Measurements from ENCODE around the gene ENTPD2. TPM values are rescaled to one million over a fixed set of nuclear protein-coding genes. Genes with fewer than 3 reads are reported as not detected.
A peak's percentile ranks its signal among the peaks of the same experiment; 100 is the strongest.

ENTPD2 gene
- total RNA-seq (2014; rRNA removed; shearing (Covaris generic)): 1.1 and 1.9 TPM in 2 replicates
- 1.8 and 2.9 TPM in 2 replicates for polyA plus RNA-seq (2016; fragmentation: Nextera tagmentation; extraction: Ambion mirVana)
- long read RNA-seq: 0 reads

- peaks cover 47% of the 10 kb centered on the region for H3K27me3 Mint-ChIP-seq (ENCODE audit: insufficient read depth, low read depth, poor library complexity)
- ATAC-seq: peak; percentile 46
- peak; percentile 70 for DNase-seq (ENCODE audit: low spot score)
Measured at GRCh38 chr9:137053944-137054931, at the start of gene ENTPD2. TSS of gene ENTPD2 (minus strand) at chr9:137054061. CDS start at chr9:137053997, 64 bp downstream.

GRCh38 chr9:137103206-137103999, 49.5 kb upstream of the ENTPD2 start:
- TF ChIP-seq EZH2phosphoT487 (IDR thresholded peaks at IDR 0.05; ENCODE audit: unreplicated experiment) (no peak), JUNB (IDR thresholded peaks at IDR 0.05; ENCODE audit: unreplicated experiment) (no peak), STAT1 (IDR thresholded peaks at IDR 0.05; ENCODE audit: unreplicated experiment) (no peak), ZNF114 (CRISPR knock-in tag; IDR thresholded peaks at IDR 0.05) (no peak), REST (IDR thresholded peaks at IDR 0.05; ENCODE audit: unreplicated experiment) (no peak), NANOG (IDR thresholded peaks at IDR 0.05; ENCODE audit: borderline replicate concordance) (no peak), EZH2 (IDR thresholded peaks at IDR 0.05; ENCODE audit: low read depth, unreplicated experiment) (no peak), CREB1 (CRISPR knock-in tag; IDR thresholded peaks at IDR 0.05; ENCODE audit: low read depth) (no peak), POLR2AphosphoS5 (IDR thresholded peaks at IDR 0.05; ENCODE audit: low read depth) (no peak)
- TF ChIP-seq, protein P1, sequence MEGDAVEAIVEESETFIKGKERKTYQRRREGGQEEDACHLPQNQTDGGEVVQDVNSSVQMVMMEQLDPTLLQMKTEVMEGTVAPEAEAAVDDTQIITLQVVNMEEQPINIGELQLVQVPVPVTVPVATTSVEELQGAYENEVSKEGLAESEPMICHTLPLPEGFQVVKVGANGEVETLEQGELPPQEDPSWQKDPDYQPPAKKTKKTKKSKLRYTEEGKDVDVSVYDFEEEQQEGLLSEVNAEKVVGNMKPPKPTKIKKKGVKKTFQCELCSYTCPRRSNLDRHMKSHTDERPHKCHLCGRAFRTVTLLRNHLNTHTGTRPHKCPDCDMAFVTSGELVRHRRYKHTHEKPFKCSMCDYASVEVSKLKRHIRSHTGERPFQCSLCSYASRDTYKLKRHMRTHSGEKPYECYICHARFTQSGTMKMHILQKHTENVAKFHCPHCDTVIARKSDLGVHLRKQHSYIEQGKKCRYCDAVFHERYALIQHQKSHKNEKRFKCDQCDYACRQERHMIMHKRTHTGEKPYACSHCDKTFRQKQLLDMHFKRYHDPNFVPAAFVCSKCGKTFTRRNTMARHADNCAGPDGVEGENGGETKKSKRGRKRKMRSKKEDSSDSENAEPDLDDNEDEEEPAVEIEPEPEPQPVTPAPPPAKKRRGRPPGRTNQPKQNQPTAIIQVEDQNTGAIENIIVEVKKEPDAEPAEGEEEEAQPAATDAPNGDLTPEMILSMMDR (conservative IDR thresholded peaks at IDR 0.05; ENCODE audit: low read depth in 2 of 2): no peak
- TF ChIP-seq, protein P2, sequence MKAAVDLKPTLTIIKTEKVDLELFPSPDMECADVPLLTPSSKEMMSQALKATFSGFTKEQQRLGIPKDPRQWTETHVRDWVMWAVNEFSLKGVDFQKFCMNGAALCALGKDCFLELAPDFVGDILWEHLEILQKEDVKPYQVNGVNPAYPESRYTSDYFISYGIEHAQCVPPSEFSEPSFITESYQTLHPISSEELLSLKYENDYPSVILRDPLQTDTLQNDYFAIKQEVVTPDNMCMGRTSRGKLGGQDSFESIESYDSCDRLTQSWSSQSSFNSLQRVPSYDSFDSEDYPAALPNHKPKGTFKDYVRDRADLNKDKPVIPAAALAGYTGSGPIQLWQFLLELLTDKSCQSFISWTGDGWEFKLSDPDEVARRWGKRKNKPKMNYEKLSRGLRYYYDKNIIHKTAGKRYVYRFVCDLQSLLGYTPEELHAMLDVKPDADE (IDR thresholded peaks at IDR 0.05): no peak
- no peaks in the 10 kb centered on the region for H3K27me3 ChIP-seq (ENCODE audit: insufficient read depth)
- ATAC-seq: no peak
- Mint-ChIP-seq H3K27me3 (ENCODE audit: insufficient read depth, low read depth, poor library complexity) (peaks cover 2% of the 10 kb centered on the region), H3K4me3 (no peak overlapping the region), H3K4me1 (no peaks in the 10 kb centered on the region; the same call in 2 of the 3 replicates), H3K27ac (no peak overlapping the region), H3K9me3 (peaks cover 2% of the 10 kb centered on the region; the same call in 1 of the 3 replicates), H3K36me3 (ENCODE audit: low read depth) (peaks cover 16% of the 10 kb centered on the region)
- H3K4me3 ChIP-seq: no peak overlapping the region
- H3K4me2 ChIP-seq: no peak overlapping the region
- H3K79me2 ChIP-seq (replicated peaks; ENCODE audit: insufficient read depth): no peaks in the 10 kb centered on the region
- H3K36me3 ChIP-seq (ENCODE audit: insufficient read depth): peaks cover 8% of the 10 kb centered on the region
- H3K27ac ChIP-seq (ENCODE audit: low read depth): no peak overlapping the region
- H2AFZ ChIP-seq: no peak overlapping the region
- no peak for DNase-seq (ENCODE audit: low spot score)
- H4K20me1 ChIP-seq (replicated peaks; ENCODE audit: insufficient read depth): no peaks in the 10 kb centered on the region; the same call in 1 of the 2 replicates
- H3F3A ChIP-seq (replicated peaks; ENCODE audit: low read depth): peaks cover 11% of the 10 kb centered on the region; the same call in 1 of the 2 replicates
- H3K9me2 ChIP-seq (ENCODE audit: insufficient read depth): no peaks in the 10 kb centered on the region
- H3K4me1 ChIP-seq (ENCODE audit: insufficient read depth): no peaks in the 10 kb centered on the region

More at GRCh38 chr9:137053944-137054931, at the start of gene ENTPD2:
- no peaks in the 10 kb centered on the region for H3K79me2 ChIP-seq (replicated peaks; ENCODE audit: insufficient read depth)
- H2AFZ ChIP-seq: peak within 1 kb of the TSS; percentile 80
- no peaks in the 10 kb centered on the region for H3K36me3 ChIP-seq (ENCODE audit: insufficient read depth)
- H3K4me2 ChIP-seq: peak within 1 kb of the TSS; percentile 84
- H3K36me3 Mint-ChIP-seq (ENCODE audit: low read depth): no peaks in the 10 kb centered on the region
- H3K9me2 ChIP-seq (ENCODE audit: insufficient read depth): no peaks in the 10 kb centered on the region
- H3F3A ChIP-seq (replicated peaks; ENCODE audit: low read depth): 0 out of 2 replicates have a peak, but pooled peaks cover 2% of the 10 kb centered on the region
- H3K4me1 ChIP-seq (ENCODE audit: insufficient read depth): no peaks in the 10 kb centered on the region
- peak within 1 kb of the TSS; percentile 57 for H3K4me3 Mint-ChIP-seq
- H4K20me1 ChIP-seq (replicated peaks; ENCODE audit: insufficient read depth): no peaks in the 10 kb centered on the region
- peaks cover 40% of the 10 kb centered on the region for H3K27me3 ChIP-seq (ENCODE audit: insufficient read depth)
- peak within 1 kb of the TSS; percentile 60 for H3K4me3 ChIP-seq
- H3K4me1 Mint-ChIP-seq: peaks cover 4% of the 10 kb centered on the region; the same call in 1 of the 3 replicates
- no peaks in the 10 kb centered on the region for H3K9me3 Mint-ChIP-seq
- H3K27ac Mint-ChIP-seq: no peak within 1 kb of the TSS
- H3K27ac ChIP-seq (ENCODE audit: low read depth): no peak within 1 kb of the TSS
- TF ChIP-seq STAT1 (IDR thresholded peaks at IDR 0.05; ENCODE audit: unreplicated experiment) (no peak), POLR2AphosphoS5 (IDR thresholded peaks at IDR 0.05; ENCODE audit: low read depth) (peak; percentile 31), EZH2 (IDR thresholded peaks at IDR 0.05; ENCODE audit: low read depth, unreplicated experiment) (peak; percentile 23)
